CD14-positive monocyte (primary cell): ENCODE data around the gene ZDBF2. TPM values are rescaled to one million over a fixed set of nuclear protein-coding genes. Genes with fewer than 3 reads are reported as not detected.
"Not testable (repeated sequence)": the region's sequence is repeated elsewhere in the genome, so short reads cannot be mapped to it uniquely, and the experiment has no call there.

ENCODE experiments used
- DNase-seq, 3 donors: peaks; one replicate each; pipeline ENCODE4 v3.0.0-alpha.2; 2011 to 2022
- H2AFZ ChIP-seq: 2 replicates; pipeline ENCODE4 v1.6.0; 2012; ENCODE audit warnings: mild to moderate bottlenecking, low read depth, low read length, inconsistent platforms; ENCODE audit not compliant: insufficient read depth, poor library complexity, severe bottlenecking
- H3K27ac ChIP-seq, 2 donors: 1 replicate in 1 of 2; 2 replicates in 1 of 2; pipeline ENCODE4 v1.5.1; 2012 to 2013; ENCODE audit warnings: low read length in 2 of 2, control low read depth in 1 of 2, inconsistent platforms in 1 of 2, low read depth in 1 of 2, mild to moderate bottlenecking in 1 of 2
- H3K27me3 ChIP-seq, 2 donors: one replicate each; pipeline versions ENCODE4 v1.6.0 to v1.6.1; 2011 to 2013; ENCODE audit warnings: low read length in 2 of 2; ENCODE audit not compliant: control insufficient read depth in 2 of 2, insufficient read depth in 2 of 2
- H3K36me3 ChIP-seq, 2 donors: replicated peaks in 1 of 2; 1 replicate in 1 of 2; 2 replicates in 1 of 2; pipeline versions ENCODE4 v1.5.1 to v1.6.1; 2012 to 2013; ENCODE audit warnings: low read length in 2 of 2, control low read depth in 1 of 2, inconsistent platforms in 1 of 2, mild to moderate bottlenecking in 1 of 2; ENCODE audit not compliant: insufficient read depth in 2 of 2, control insufficient read depth in 1 of 2
- H3K4me1 ChIP-seq, 2 donors: 1 replicate in 1 of 2; 2 replicates in 1 of 2; pipeline versions ENCODE4 v1.5.1 to v1.6.1; 2012 to 2013; ENCODE audit warnings: low read length in 2 of 2, control low read depth in 1 of 2, inconsistent platforms in 1 of 2, mild to moderate bottlenecking in 1 of 2, moderate library complexity in 1 of 2; ENCODE audit not compliant: insufficient read depth in 2 of 2, control insufficient read depth in 1 of 2
- H3K4me2 ChIP-seq: replicated peaks from 2 replicates; pipeline ENCODE3; 2012; ENCODE audit warnings: low read length, moderate library complexity, mild to moderate bottlenecking; ENCODE audit not compliant: poor library complexity, severe bottlenecking; ENCODE audit errors: extremely low read depth
- H3K4me3 ChIP-seq, 3 experiments: fragments of 200-600 bp in 1 of 3; sonication (generic) in 1 of 3; replicated peaks in 1 of 3; 1 replicate in 2 of 3; 2 replicates in 1 of 3; pipeline ENCODE4 v1.5.1; 2011 to 2013; ENCODE audit warnings: low read length in 3 of 3, mild to moderate bottlenecking in 3 of 3, control low read depth in 2 of 3, low read depth in 2 of 3, inconsistent platforms in 1 of 3, moderate library complexity in 1 of 3
- H3K79me2 ChIP-seq: 2 replicates; pipeline ENCODE4 v1.6.0; 2012; ENCODE audit warnings: mild to moderate bottlenecking, control low read depth, inconsistent platforms, low read length, moderate library complexity; ENCODE audit not compliant: insufficient read depth
- H3K9ac ChIP-seq: 2 replicates; pipeline ENCODE4 v1.6.0; 2017; ENCODE audit warnings: low read length, mild to moderate bottlenecking; ENCODE audit not compliant: insufficient read depth, poor library complexity, severe bottlenecking
- H3K9me3 ChIP-seq, 2 donors: replicated peaks in 1 of 2; 1 replicate in 1 of 2; 2 replicates in 1 of 2; pipeline versions ENCODE4 v1.5.1 to v1.6.1; 2012 to 2013; ENCODE audit warnings: low read length in 2 of 2, control low read depth in 1 of 2; ENCODE audit not compliant: control insufficient read depth in 1 of 2, insufficient read depth in 1 of 2
- H4K20me1 ChIP-seq: 2 replicates; pipeline ENCODE4 v1.6.0; 2012; ENCODE audit warnings: mild to moderate bottlenecking, low read length, control low read depth, moderate library complexity; ENCODE audit not compliant: insufficient read depth
- H3K27ac Mint-ChIP-seq, 7 donors: one replicate each; pipeline ENCODE4 v1.8.0; 2020; ENCODE audit warnings: mild to moderate bottlenecking in 7 of 7, mixed read lengths in 7 of 7, moderate library complexity in 6 of 7, inconsistent platforms in 2 of 7
- H3K27me3 Mint-ChIP-seq, 3 donors: one replicate each; pipeline ENCODE4 v1.8.0; 2021 to 2022; ENCODE audit warnings: low read depth in 3 of 3, mild to moderate bottlenecking in 3 of 3, mixed read lengths in 3 of 3, moderate library complexity in 3 of 3, inconsistent platforms in 1 of 3
- H3K36me3 Mint-ChIP-seq, 2 donors: one replicate each; pipeline ENCODE4 v1.8.0; 2020; ENCODE audit warnings: mixed read lengths in 2 of 2, inconsistent platforms in 1 of 2, mild to moderate bottlenecking in 1 of 2
- H3K4me1 Mint-ChIP-seq: one replicate; pipeline ENCODE4 v1.8.0; 2020; ENCODE audit warnings: mild to moderate bottlenecking, mixed read lengths
- H3K4me3 Mint-ChIP-seq, 2 donors: one replicate each; pipeline ENCODE4 v1.8.0; 2020; ENCODE audit warnings: mild to moderate bottlenecking in 2 of 2, mixed read lengths in 2 of 2, moderate library complexity in 1 of 2
- H3K9me3 Mint-ChIP-seq, 7 donors: one replicate each; pipeline ENCODE4 v1.8.0; 2020 to 2022; ENCODE audit warnings: mixed read lengths in 7 of 7, mild to moderate bottlenecking in 6 of 7, moderate library complexity in 6 of 7, inconsistent platforms in 2 of 7
- CTCF ChIP-seq: fragments of 200-600 bp; IDR thresholded peaks from one replicate; pipeline ENCODE4 v1.8.0; 2022; ENCODE audit warnings: antibody characterized with exemption, mild to moderate bottlenecking
- WGBS: methylation state at CpG from one replicate; pipeline ENCODE4 v1.1.5; 2013; ENCODE audit warnings: missing lambda C conversion rate; ENCODE audit not compliant: insufficient coverage; 5-methylcytosine and 5-hydroxymethylcytosine counted together
- intact Hi-C, 2 donors: fragments of 100-400 bp; cut with micrococcal nuclease; formaldehyde crosslinking; loops; one replicate each; pipeline versions ENCODE4 v1.15.0 to v1.15.1; 2023
- polyA plus RNA-seq, 3 donors: library from polyadenylated mRNA; depleted of rRNA in 1 of 3; unstranded in 2 of 3; stranded (reverse) in 1 of 3; fragments of 300-500 nt in 2 of 3; fragments of >200 nt in 1 of 3; fragmentation: Illumina TruSeq in 2 of 3; gene quantifications; 1 replicate in 2 of 3; 2 replicates in 1 of 3; pipeline ENCODE4 v1.2.3, GENCODE V29; 2012 to 2021

Gene ZDBF2
- polyA plus RNA-seq, 3 donors, result 0.16 to 0.18 TPM; not detected in 1

GRCh38 chr2:206289391-206289790, 14.9 kb downstream of the ZDBF2 start:
- 89% methylated on average over 4 of the region's 4 CpGs for WGBS

GRCh38 chr2:206296128-206296527, 21.7 kb downstream of the ZDBF2 start:
- intact Hi-C loops, result no loop called here
- Mint-ChIP-seq H3K36me3 (no peaks in the 10 kb centered on the region), H3K27me3 (peaks cover 0 to 3% (median 2%) of the 10 kb centered on the region in 3 donors), H3K9me3 (peaks cover 0 to 5% (median 2%) of the 10 kb centered on the region in 7 donors), H3K4me1 (no peaks in the 10 kb centered on the region), H3K27ac (no peak overlapping the region), H3K4me3 (no peak overlapping the region)
- Histone ChIP-seq H3K36me3 (no peaks in the 10 kb centered on the region), H3K4me2 (no peak overlapping the region), H3K4me1 (no peaks in the 10 kb centered on the region), H3K4me3 (no peak overlapping the region), H3K9ac (no peak overlapping the region), H2AFZ (no peak overlapping the region), H4K20me1 (no peaks in the 10 kb centered on the region), H3K27me3 (no peaks in the 10 kb centered on the region), H3K79me2 (no peaks in the 10 kb centered on the region), H3K27ac (no peak overlapping the region), H3K9me3 (peaks cover 0 to 2% of the 10 kb centered on the region in 2 donors)
- TF ChIP-seq CTCF, result no peak
- no peak for DNase-seq
- 100% methylated on average over 2 of the region's 3 CpGs for WGBS

More at GRCh38 chr2:206289391-206289790, 14.9 kb downstream of the ZDBF2 start:
- Histone ChIP-seq H3K27ac (no peak overlapping the region), H3K9me3 (peaks cover 0 to 18% of the 10 kb centered on the region in 2 donors), H4K20me1 (no peaks in the 10 kb centered on the region), H3K4me3 (no peak overlapping the region), H3K9ac (no peak overlapping the region), H2AFZ (no peak overlapping the region), H3K79me2 (no peaks in the 10 kb centered on the region), H3K36me3 (no peaks in the 10 kb centered on the region), H3K27me3 (peaks cover 0 to 2% of the 10 kb centered on the region in 2 donors), H3K4me1 (no peaks in the 10 kb centered on the region), H3K4me2 (no peak overlapping the region)
- peaks cover 0 to 4% of the 10 kb centered on the region in 2 donors for H3K36me3 Mint-ChIP-seq
- H3K27ac Mint-ChIP-seq, result no peak overlapping the region
- H3K4me1 Mint-ChIP-seq, result no peaks in the 10 kb centered on the region
- no peak for TF ChIP-seq CTCF
- peaks cover 0 to 5% (median 3%) of the 10 kb centered on the region in 3 donors for H3K27me3 Mint-ChIP-seq
- no peak overlapping the region for H3K4me3 Mint-ChIP-seq
- intact Hi-C loops, result no loop called here
- peaks cover 7 to 28% (median 12%) of the 10 kb centered on the region in 7 donors for H3K9me3 Mint-ChIP-seq
- DNase-seq, result no peak

GRCh38 chr2:206299608-206300007, 25.1 kb downstream of the ZDBF2 start:
- H3K27ac ChIP-seq, H3K27me3 Mint-ChIP-seq, H2AFZ ChIP-seq, H3K4me1 ChIP-seq, H3K27me3 ChIP-seq, H4K20me1 ChIP-seq, H3K4me1 Mint-ChIP-seq, H3K36me3 Mint-ChIP-seq, H3K79me2 ChIP-seq, H3K9ac ChIP-seq, H3K9me3 Mint-ChIP-seq, H3K9me3 ChIP-seq, intact Hi-C loops, H3K4me2 ChIP-seq, H3K4me3 Mint-ChIP-seq, H3K27ac Mint-ChIP-seq, DNase-seq, H3K4me3 ChIP-seq, H3K36me3 ChIP-seq: not testable (repeated sequence)
- WGBS, result 91% methylated on average over 5 of the region's 10 CpGs
